H9 (cell line): ENCODE results near the gene RAB11A. TPM values are rescaled to one million over a fixed set of nuclear protein-coding genes. Genes with fewer than 3 reads are reported as not detected.

Experiments used
- DNase-seq: peaks from one replicate; pipeline ENCODE4 v3.0.0-alpha.2; 2017
- H2AFZ ChIP-seq: one replicate; pipeline ENCODE4 v1.6.1; 2013; ENCODE audit warnings: mild to moderate bottlenecking, low read length, control low read depth, moderate library complexity
- H2AK5ac ChIP-seq: 2 replicates; pipeline ENCODE4 v1.6.1; 2013; ENCODE audit warnings: low read length, control low read depth, mixed read lengths; ENCODE audit not compliant: insufficient read length
- H2BK120ac ChIP-seq: one replicate; pipeline ENCODE4 v1.6.1; 2013; ENCODE audit warnings: low read depth, mild to moderate bottlenecking, low read length, control low read depth, inconsistent platforms; ENCODE audit not compliant: poor library complexity, severe bottlenecking
- H2BK12ac ChIP-seq: 2 replicates; pipeline ENCODE4 v1.6.1; 2013; ENCODE audit warnings: low read length, control low read depth, mixed read lengths, low read depth; ENCODE audit not compliant: insufficient read length
- H2BK15ac ChIP-seq: 2 replicates; pipeline ENCODE4 v1.6.1; 2013; ENCODE audit warnings: low read depth, low read length, control low read depth
- H2BK20ac ChIP-seq: one replicate; pipeline ENCODE4 v1.6.1; 2013; ENCODE audit warnings: low read depth, mild to moderate bottlenecking, low read length, control low read depth, inconsistent platforms; ENCODE audit not compliant: poor library complexity, severe bottlenecking
- H2BK5ac ChIP-seq: 2 replicates; pipeline ENCODE4 v1.6.1; 2013; ENCODE audit warnings: low read length, control low read depth, mixed read lengths; ENCODE audit not compliant: insufficient read length
- H3K14ac ChIP-seq: 2 replicates; pipeline ENCODE4 v1.6.1; 2013; ENCODE audit warnings: low read length, control low read depth; ENCODE audit not compliant: insufficient read depth
- H3K18ac ChIP-seq: 2 replicates; pipeline ENCODE4 v1.6.1; 2013; ENCODE audit warnings: low read depth, mild to moderate bottlenecking, mixed read lengths, low read length, control low read depth; ENCODE audit not compliant: insufficient read length
- H3K23ac ChIP-seq: 2 replicates; pipeline ENCODE4 v1.6.1; 2013; ENCODE audit warnings: low read length, control low read depth, mixed read lengths, low read depth; ENCODE audit not compliant: insufficient read length
- H3K23me2 ChIP-seq: 2 replicates; pipeline ENCODE4 v1.6.1; 2013; ENCODE audit warnings: low read depth, mild to moderate bottlenecking, mixed read lengths, low read length, control low read depth; ENCODE audit not compliant: insufficient read length, poor library complexity, severe bottlenecking
- H3K27ac ChIP-seq: 2 replicates; pipeline ENCODE4 v1.5.1; 2013; ENCODE audit warnings: low read length, control low read depth, mixed read lengths, low read depth; ENCODE audit not compliant: insufficient read length
- H3K27me3 ChIP-seq: 2 replicates; pipeline ENCODE4 v1.6.1; 2013; ENCODE audit warnings: low read length, control low read depth, inconsistent platforms; ENCODE audit not compliant: insufficient read depth
- H3K4ac ChIP-seq: 2 replicates; pipeline ENCODE4 v1.6.1; 2013; ENCODE audit warnings: low read depth, mild to moderate bottlenecking, control low read depth, inconsistent platforms, low read length, moderate library complexity
- H3K4me1 ChIP-seq: 2 replicates; pipeline ENCODE4 v1.6.1; 2013; ENCODE audit warnings: low read length, control low read depth, inconsistent platforms; ENCODE audit not compliant: insufficient read depth
- H3K4me2 ChIP-seq: 2 replicates; pipeline ENCODE4 v1.6.1; 2013; ENCODE audit warnings: low read length, control low read depth, mixed read lengths; ENCODE audit not compliant: insufficient read length, insufficient read depth
- H3K56ac ChIP-seq: 2 replicates; pipeline ENCODE4 v1.6.1; 2013; ENCODE audit warnings: low read depth, mild to moderate bottlenecking, mixed read lengths, low read length, control low read depth; ENCODE audit not compliant: insufficient read length
- H3K79me1 ChIP-seq: 2 replicates; pipeline ENCODE4 v1.6.1; 2013; ENCODE audit warnings: low read depth, mild to moderate bottlenecking, moderate library complexity, low read length, control low read depth, inconsistent platforms; ENCODE audit not compliant: insufficient read depth, poor library complexity, severe bottlenecking
- H3K79me2 ChIP-seq: 2 replicates; pipeline ENCODE4 v1.6.1; 2013; ENCODE audit warnings: low read length, control low read depth, inconsistent platforms; ENCODE audit not compliant: insufficient read depth
- H3K9ac ChIP-seq: 2 replicates; pipeline ENCODE4 v1.6.1; 2013; ENCODE audit warnings: low read length, control low read depth, mixed read lengths; ENCODE audit not compliant: insufficient read length; ENCODE audit errors: extremely low read depth
- H3K9me3 ChIP-seq: one replicate; pipeline ENCODE4 v1.6.1; 2013; ENCODE audit warnings: low read depth, low read length, inconsistent platforms; ENCODE audit not compliant: control insufficient read depth
- H3T11ph ChIP-seq: one replicate; pipeline ENCODE4 v1.6.1; 2013; ENCODE audit warnings: mild to moderate bottlenecking, low read length, control low read depth, inconsistent platforms
- H4K20me1 ChIP-seq: one replicate; pipeline ENCODE4 v1.6.1; 2013; ENCODE audit not compliant: control insufficient read depth, insufficient read length, insufficient read depth
- H4K5ac ChIP-seq: 2 replicates; pipeline ENCODE4 v1.6.1; 2013; ENCODE audit warnings: low read depth, mild to moderate bottlenecking, mixed read lengths, low read length, control low read depth; ENCODE audit not compliant: insufficient read length
- H4K8ac ChIP-seq: replicated peaks from 2 replicates; pipeline ENCODE4 v1.6.1; 2013; ENCODE audit warnings: low read length, control low read depth, mixed read lengths, low read depth; ENCODE audit not compliant: insufficient read length
- H4K91ac ChIP-seq: 2 replicates; pipeline ENCODE4 v1.6.1; 2013; ENCODE audit warnings: low read depth, mild to moderate bottlenecking, moderate library complexity, mixed read lengths, low read length, control low read depth; ENCODE audit not compliant: insufficient read length
- H3K27ac Mint-ChIP-seq, 3 experiments: 2 replicates in 2 of 3; 3 replicates in 1 of 3; pipeline ENCODE4 v1.8.0; 2020 to 2021; ENCODE audit warnings: mixed read lengths in 3 of 3, mild to moderate bottlenecking in 1 of 3, moderate library complexity in 1 of 3
- H3K27me3 Mint-ChIP-seq: 2 replicates; pipeline ENCODE4 v1.8.0; 2021; ENCODE audit warnings: low read depth, mild to moderate bottlenecking, moderate library complexity, mixed read lengths
- H3K36me3 Mint-ChIP-seq, 3 experiments: 2 replicates in 2 of 3; 3 replicates in 1 of 3; pipeline ENCODE4 v1.8.0; 2020 to 2021; ENCODE audit warnings: low read depth in 3 of 3, mixed read lengths in 3 of 3; ENCODE audit not compliant: insufficient read depth in 1 of 3
- H3K4me1 Mint-ChIP-seq, 2 experiments: 2 replicates each; pipeline ENCODE4 v1.8.0; 2020; ENCODE audit warnings: mixed read lengths in 2 of 2
- H3K4me3 Mint-ChIP-seq, 2 experiments: 2 replicates in 1 of 2; 3 replicates in 1 of 2; pipeline ENCODE4 v1.8.0; 2020 to 2021; ENCODE audit warnings: mild to moderate bottlenecking in 2 of 2, mixed read lengths in 2 of 2, moderate library complexity in 1 of 2
- H3K9me3 Mint-ChIP-seq, 2 experiments: 2 replicates in 1 of 2; 3 replicates in 1 of 2; pipeline ENCODE4 v1.8.0; 2020; ENCODE audit warnings: mild to moderate bottlenecking in 2 of 2, mixed read lengths in 2 of 2, moderate library complexity in 1 of 2
- WGBS: extraction: QIAGEN DNeasy Blood & Tissue Kit; methylation state at CpG from one replicate; pipeline ENCODE4 v1.1.7; 2013; ENCODE audit warnings: missing lambda C conversion rate, low lambda C conversion rate, mixed read lengths; ENCODE audit not compliant: insufficient read length; ENCODE audit errors: extremely low coverage; 5-methylcytosine and 5-hydroxymethylcytosine counted together
- total RNA-seq: library from RNA; stranded (reverse); gene quantifications from 2 replicates; pipeline ENCODE4 v1.2.1, GENCODE V29; 2021
- TF ChIP-seq, protein P1 (sequence below): fragments of 200-600 bp; sonication (generic); conservative IDR thresholded peaks from 3 replicates; pipeline ENCODE4 v1.8.0; 2021; ENCODE audit warnings: antibody characterized with exemption, mild to moderate bottlenecking

The RAB11A gene
- total RNA-seq, 1 experiment from 2014 or later: 217 TPM

- no peaks in the 10 kb centered on the region for H3K36me3 Mint-ChIP-seq
- peaks cover 18 to 22% of the 10 kb centered on the region in 2 experiments for H3K4me1 Mint-ChIP-seq
- Histone ChIP-seq H4K8ac (no peak overlapping the region), H3K27me3 (no peaks in the 10 kb centered on the region), H2BK120ac (no peak overlapping the region), H3K23ac (no peak overlapping the region), H2BK5ac (no peak overlapping the region), H4K20me1 (no peaks in the 10 kb centered on the region), H4K5ac (no peak overlapping the region), H3K14ac (no peak overlapping the region), H4K91ac (no peak overlapping the region), H3K18ac (no peak overlapping the region), H3K56ac (no peak overlapping the region), H3K79me1 (no peaks in the 10 kb centered on the region), H3K4me1 (peaks cover 3% of the 10 kb centered on the region; the same call in 1 of the 2 replicates), H2AK5ac (no peak overlapping the region), H3K23me2 (no peaks in the 10 kb centered on the region), H3K9ac (no peak overlapping the region), H3K4ac (no peak overlapping the region), H3K4me2 (no peak overlapping the region), H3K9me3 (no peaks in the 10 kb centered on the region), H2BK12ac (no peak overlapping the region), H2AFZ (no peak overlapping the region), H3T11ph (no peak overlapping the region), H3K79me2 (no peaks in the 10 kb centered on the region), H2BK15ac (no peak overlapping the region), H3K27ac (no peak overlapping the region), H2BK20ac (no peak overlapping the region)
- H3K27ac Mint-ChIP-seq: no peak overlapping the region
- no peaks in the 10 kb centered on the region for H3K9me3 Mint-ChIP-seq
- DNase-seq: no peak
- no CpG with 5 or more reads among the region's 6 CpGs for WGBS
- no peak overlapping the region for H3K4me3 Mint-ChIP-seq
- TF ChIP-seq, protein P1, sequence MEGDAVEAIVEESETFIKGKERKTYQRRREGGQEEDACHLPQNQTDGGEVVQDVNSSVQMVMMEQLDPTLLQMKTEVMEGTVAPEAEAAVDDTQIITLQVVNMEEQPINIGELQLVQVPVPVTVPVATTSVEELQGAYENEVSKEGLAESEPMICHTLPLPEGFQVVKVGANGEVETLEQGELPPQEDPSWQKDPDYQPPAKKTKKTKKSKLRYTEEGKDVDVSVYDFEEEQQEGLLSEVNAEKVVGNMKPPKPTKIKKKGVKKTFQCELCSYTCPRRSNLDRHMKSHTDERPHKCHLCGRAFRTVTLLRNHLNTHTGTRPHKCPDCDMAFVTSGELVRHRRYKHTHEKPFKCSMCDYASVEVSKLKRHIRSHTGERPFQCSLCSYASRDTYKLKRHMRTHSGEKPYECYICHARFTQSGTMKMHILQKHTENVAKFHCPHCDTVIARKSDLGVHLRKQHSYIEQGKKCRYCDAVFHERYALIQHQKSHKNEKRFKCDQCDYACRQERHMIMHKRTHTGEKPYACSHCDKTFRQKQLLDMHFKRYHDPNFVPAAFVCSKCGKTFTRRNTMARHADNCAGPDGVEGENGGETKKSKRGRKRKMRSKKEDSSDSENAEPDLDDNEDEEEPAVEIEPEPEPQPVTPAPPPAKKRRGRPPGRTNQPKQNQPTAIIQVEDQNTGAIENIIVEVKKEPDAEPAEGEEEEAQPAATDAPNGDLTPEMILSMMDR: no peak
- no peaks in the 10 kb centered on the region for H3K27me3 Mint-ChIP-seq
Observed at GRCh38 chr15:65863106-65863505, 6.2 kb upstream of the RAB11A start.
